CD8-positive, alpha-beta memory T cell (primary cell): ENCODE data around the gene SIRT6. TPM values are rescaled to one million over a fixed set of nuclear protein-coding genes. Genes with fewer than 3 reads are reported as not detected.
"Not testable (repeated sequence)": the region's sequence is repeated elsewhere in the genome, so short reads cannot be mapped to it uniquely, and the experiment has no call there.

Experiments
- CTCF ChIA-PET: fragments of 350-600 bp; sonication (Branson Sonifier 250); formaldehyde crosslinking; loops from one replicate; lab custom pipeline; 2021; ENCODE audit warnings: antibody characterized with exemption; lab: Charles Lee
- POLR2A ChIA-PET: fragments of 350-600 bp; sonication (Branson Sonifier 250); formaldehyde crosslinking; loops from one replicate; lab custom pipeline; 2021; ENCODE audit warnings: antibody characterized with exemption; lab: Charles Lee
- DNase-seq, 5 donors: peaks; one replicate each; pipeline versions ENCODE4 v3.0.0 to v3.0.0-alpha.2; 2020 to 2022; ENCODE audit warnings: mixed read lengths in 1 of 5
- H3K27ac ChIP-seq: one replicate; pipeline ENCODE4 v1.7.0; 2013; ENCODE audit warnings: low read depth, mild to moderate bottlenecking, low read length, moderate library complexity
- H3K27me3 ChIP-seq: 2 replicates; pipeline ENCODE4 v1.7.0; 2013; ENCODE audit warnings: low read length, mild to moderate bottlenecking; ENCODE audit not compliant: insufficient read depth, poor library complexity, severe bottlenecking
- H3K36me3 ChIP-seq: 2 replicates; pipeline ENCODE4 v1.7.0; 2013; ENCODE audit warnings: mild to moderate bottlenecking, low read length, moderate library complexity; ENCODE audit not compliant: insufficient read depth
- H3K4me1 ChIP-seq: 2 replicates; pipeline ENCODE4 v1.7.0; 2013; ENCODE audit warnings: mild to moderate bottlenecking, low read length, moderate library complexity; ENCODE audit not compliant: insufficient read depth
- H3K4me3 ChIP-seq: 2 replicates; pipeline ENCODE4 v1.7.0; 2013; ENCODE audit warnings: mild to moderate bottlenecking, low read length
- H3K9me3 ChIP-seq: 2 replicates; pipeline ENCODE4 v1.7.0; 2013; ENCODE audit warnings: mild to moderate bottlenecking, low read length
- H3K27ac Mint-ChIP-seq, 8 donors: one replicate each; pipeline ENCODE4 v1.8.0; 2020 to 2021; ENCODE audit warnings: mixed read lengths in 8 of 8, mild to moderate bottlenecking in 6 of 8, inconsistent platforms in 3 of 8, moderate library complexity in 3 of 8
- H3K27me3 Mint-ChIP-seq, 2 donors: one replicate each; pipeline ENCODE4 v1.8.0; 2020 to 2021; ENCODE audit warnings: mixed read lengths in 2 of 2, mild to moderate bottlenecking in 1 of 2, moderate library complexity in 1 of 2
- H3K36me3 Mint-ChIP-seq, 3 donors: one replicate each; pipeline ENCODE4 v1.8.0; 2020 to 2021; ENCODE audit warnings: mixed read lengths in 3 of 3, inconsistent platforms in 1 of 3, mild to moderate bottlenecking in 1 of 3
- H3K4me1 Mint-ChIP-seq, 3 donors: one replicate each; pipeline ENCODE4 v1.8.0; 2020 to 2021; ENCODE audit warnings: mixed read lengths in 3 of 3, inconsistent platforms in 1 of 3, mild to moderate bottlenecking in 1 of 3
- H3K4me3 Mint-ChIP-seq, 7 donors: one replicate each; pipeline ENCODE4 v1.8.0; 2020 to 2021; ENCODE audit warnings: mixed read lengths in 7 of 7, mild to moderate bottlenecking in 6 of 7, moderate library complexity in 4 of 7, inconsistent platforms in 2 of 7
- H3K9me3 Mint-ChIP-seq, 5 donors: one replicate each; pipeline ENCODE4 v1.8.0; 2020 to 2022; ENCODE audit warnings: mixed read lengths in 5 of 5, mild to moderate bottlenecking in 3 of 5, moderate library complexity in 2 of 5, inconsistent platforms in 1 of 5
- polyA plus RNA-seq: library from polyadenylated mRNA; unstranded; fragments of 300-500 nt; fragmentation: Illumina TruSeq; gene quantifications from one replicate; pipeline ENCODE4 v1.2.3, GENCODE V29; 2021
- total RNA-seq, 2 experiments: library from RNA; stranded (reverse); gene quantifications; one replicate each; pipeline ENCODE4 v1.2.3, GENCODE V29; 2021

Gene SIRT6
- total RNA-seq (10 to 100 TPM; 33.5 to 38.6 TPM), polyA plus RNA-seq (1.6 TPM)

GRCh38 chr19:4182084-4182810, at the start of gene SIRT6, which contains the start of gene ANKRD24:
Gene SIRT6, minus strand, starts transcription at chr19:4182563. Its CDS starts 24 bp downstream, at chr19:4182539.
Gene ANKRD24, plus strand, starts transcription at chr19:4182689. Its CDS starts 3,737 bp downstream, at chr19:4186426.
- peak within 1 kb of the TSS; percentile 94 to 99 (median 97) for H3K4me3 Mint-ChIP-seq
- no peaks in the 10 kb centered on the region for H3K27me3 ChIP-seq
- peak; percentile 94 to 98 (median 94) for DNase-seq
- peak within 1 kb of the TSS; percentile 93 to 98 (median 96) for H3K27ac Mint-ChIP-seq
- H3K9me3 ChIP-seq = no peaks in the 10 kb centered on the region
- H3K4me1 ChIP-seq = peaks cover 22% of the 10 kb centered on the region
- CTCF ChIA-PET = no interaction called here
- peak within 1 kb of the TSS; percentile 99 for H3K4me3 ChIP-seq
- H3K36me3 Mint-ChIP-seq = peaks cover 0 to 29% (median 2%) of the 10 kb centered on the region in 3 donors
- H3K9me3 Mint-ChIP-seq = no peaks in the 10 kb centered on the region
- POLR2A ChIA-PET = no interaction called here
- H3K27ac ChIP-seq = peak within 1 kb of the TSS; percentile 84
- peaks cover 28 to 44% (median 35%) of the 10 kb centered on the region in 3 donors for H3K4me1 Mint-ChIP-seq
- no peaks in the 10 kb centered on the region for H3K36me3 ChIP-seq
- peaks cover 0 to 8% of the 10 kb centered on the region in 2 donors for H3K27me3 Mint-ChIP-seq

GRCh38 chr19:4232139-4232538, 49.8 kb upstream of the SIRT6 start:
- not testable (repeated sequence) for H3K27ac ChIP-seq, H3K4me1 Mint-ChIP-seq, H3K4me3 ChIP-seq, H3K36me3 Mint-ChIP-seq, H3K9me3 Mint-ChIP-seq, DNase-seq, H3K9me3 ChIP-seq, H3K36me3 ChIP-seq, H3K27ac Mint-ChIP-seq, H3K4me3 Mint-ChIP-seq, H3K4me1 ChIP-seq
- H3K27me3 ChIP-seq = peaks cover 17% of the 10 kb centered on the region
- ChIA-PET CTCF (interaction anchor here (1.0 to 1.5 kb wide), 2 partner anchors 36 to 121 kb away, joined by 3 to 4 read pairs; no protein-coding TSS in a partner anchor), POLR2A (interaction anchor here (0.6 kb wide), 2 partner anchors 12 to 106 kb away, joined by 4 read pairs; no protein-coding TSS in a partner anchor)
- H3K27me3 Mint-ChIP-seq = peaks cover 16 to 19% of the 10 kb centered on the region in 2 donors

- H3K4me1 Mint-ChIP-seq, H3K36me3 Mint-ChIP-seq, H3K9me3 Mint-ChIP-seq, H3K9me3 ChIP-seq, H3K4me1 ChIP-seq, H3K36me3 ChIP-seq, H3K4me3 Mint-ChIP-seq, POLR2A ChIA-PET, DNase-seq, H3K4me3 ChIP-seq, H3K27ac ChIP-seq, H3K27ac Mint-ChIP-seq: not testable (repeated sequence)
- peaks cover 17% of the 10 kb centered on the region for H3K27me3 ChIP-seq
- CTCF ChIA-PET = interaction anchor here (1.5 kb wide), 1 partner anchor 121 kb away, joined by 4 read pairs; no protein-coding TSS in a partner anchor
- H3K27me3 Mint-ChIP-seq = peaks cover 17 to 19% of the 10 kb centered on the region in 2 donors
Measured at GRCh38 chr19:4231521-4231920, 49.2 kb upstream of the SIRT6 start.

- H3K9me3 Mint-ChIP-seq, CTCF ChIA-PET, H3K4me1 Mint-ChIP-seq, H3K4me3 Mint-ChIP-seq, H3K27ac Mint-ChIP-seq, DNase-seq, H3K27ac ChIP-seq, H3K9me3 ChIP-seq, H3K4me3 ChIP-seq, H3K4me1 ChIP-seq, H3K36me3 ChIP-seq, H3K36me3 Mint-ChIP-seq: not testable (repeated sequence)
- H3K27me3 ChIP-seq = peaks cover 17% of the 10 kb centered on the region
- POLR2A ChIA-PET = interaction anchor here (0.6 kb wide), 1 partner anchor 37 kb away, joined by 7 read pairs; no protein-coding TSS in a partner anchor
- H3K27me3 Mint-ChIP-seq = peaks cover 19 to 20% of the 10 kb centered on the region in 2 donors
Measured at GRCh38 chr19:4230237-4230636, 47.9 kb upstream of the SIRT6 start.

GRCh38 chr19:4229179-4229931, 47.0 kb upstream of the SIRT6 start, which contains the start of gene EBI3:
Gene EBI3, plus strand, starts transcription at chr19:4229523. Its CDS starts 28 bp downstream, at chr19:4229551.
- ChIA-PET CTCF (no interaction called here), POLR2A (no interaction called here)
- Histone ChIP-seq H3K27ac (no peak within 1 kb of the TSS), H3K27me3 (peaks cover 17% of the 10 kb centered on the region), H3K9me3 (no peaks in the 10 kb centered on the region), H3K4me1 (no peaks in the 10 kb centered on the region), H3K4me3 (no peak within 1 kb of the TSS), H3K36me3 (no peaks in the 10 kb centered on the region)
- Mint-ChIP-seq H3K9me3 (no peaks in the 10 kb centered on the region), H3K4me3 (no peak within 1 kb of the TSS), H3K36me3 (no peaks in the 10 kb centered on the region), H3K27me3 (peaks cover 15 to 20% of the 10 kb centered on the region in 2 donors), H3K27ac (peak within 1 kb of the TSS in 1 of 8 donors; percentile 5), H3K4me1 (no peaks in the 10 kb centered on the region)
- no peak for DNase-seq

- Histone ChIP-seq H3K4me1 (no peaks in the 10 kb centered on the region), H3K4me3 (no peak overlapping the region), H3K36me3 (no peaks in the 10 kb centered on the region), H3K27me3 (peaks cover 17% of the 10 kb centered on the region), H3K9me3 (no peaks in the 10 kb centered on the region), H3K27ac (no peak overlapping the region)
- H3K4me1 Mint-ChIP-seq = no peaks in the 10 kb centered on the region
- H3K9me3 Mint-ChIP-seq = no peaks in the 10 kb centered on the region
- no peak overlapping the region for H3K4me3 Mint-ChIP-seq
- ChIA-PET POLR2A (no interaction called here), CTCF (no interaction called here)
- DNase-seq = no peak
- no peaks in the 10 kb centered on the region for H3K36me3 Mint-ChIP-seq
- H3K27me3 Mint-ChIP-seq = peaks cover 12 to 15% of the 10 kb centered on the region in 2 donors
- H3K27ac Mint-ChIP-seq = no peak overlapping the region
Measured at GRCh38 chr19:4228765-4229178, 46.4 kb upstream of the SIRT6 start.

- H3K27me3 Mint-ChIP-seq = peaks cover 9 to 11% of the 10 kb centered on the region in 2 donors
- no peaks in the 10 kb centered on the region for H3K4me1 Mint-ChIP-seq
- H3K36me3 Mint-ChIP-seq = no peaks in the 10 kb centered on the region
- ChIA-PET POLR2A (no interaction called here), CTCF (no interaction called here)
- no peaks in the 10 kb centered on the region for H3K9me3 Mint-ChIP-seq
- H3K4me3 Mint-ChIP-seq = no peak overlapping the region
- H3K9me3 ChIP-seq = no peaks in the 10 kb centered on the region
- H3K27ac Mint-ChIP-seq = no peak overlapping the region
- DNase-seq = no peak
- no peaks in the 10 kb centered on the region for H3K4me1 ChIP-seq
- no peak overlapping the region for H3K4me3 ChIP-seq
- H3K27me3 ChIP-seq = peaks cover 17% of the 10 kb centered on the region
- H3K36me3 ChIP-seq = no peaks in the 10 kb centered on the region
- H3K27ac ChIP-seq = no peak overlapping the region
Measured at GRCh38 chr19:4227771-4228170, 45.4 kb upstream of the SIRT6 start.

- Histone ChIP-seq H3K27me3 (peaks cover 16% of the 10 kb centered on the region), H3K4me1 (no peaks in the 10 kb centered on the region), H3K9me3 (no peaks in the 10 kb centered on the region), H3K4me3 (no peak overlapping the region), H3K27ac (no peak overlapping the region), H3K36me3 (no peaks in the 10 kb centered on the region)
- Mint-ChIP-seq H3K27ac (no peak overlapping the region), H3K36me3 (no peaks in the 10 kb centered on the region), H3K4me1 (no peaks in the 10 kb centered on the region), H3K9me3 (no peaks in the 10 kb centered on the region), H3K4me3 (no peak overlapping the region), H3K27me3 (peaks cover 6 to 9% of the 10 kb centered on the region in 2 donors)
- ChIA-PET CTCF (no interaction called here), POLR2A (no interaction called here)
- DNase-seq = no peak
Measured at GRCh38 chr19:4225885-4226284, 43.5 kb upstream of the SIRT6 start.
